Choroid plexus epithelial cell (primary cell): Measurements from ENCODE around the gene GGT5.
"Not testable (repeated sequence)": the region's sequence is repeated elsewhere in the genome, so short reads cannot be mapped to it uniquely, and the experiment has no call there.

Experiments
- DNase-seq: peaks from one replicate; pipeline ENCODE4 v3.0.0-alpha.2; 2010; ENCODE audit warnings: low read depth
- H3K4me3 ChIP-seq: 2 replicates; pipeline ENCODE4 v1.5.1; 2011; ENCODE audit warnings: low read depth, mild to moderate bottlenecking, control low read depth, low read length, moderate library complexity
- CTCF ChIP-seq: conservative IDR thresholded peaks from 2 replicates; pipeline ENCODE4 v1.5.1; 2011; ENCODE audit warnings: low read depth, mild to moderate bottlenecking, control low read depth, inconsistent platforms, low read length, moderate library complexity

The GGT5 gene

GRCh38 chr22:24216541-24217209 lies 28.2 kb downstream of the GGT5 start:
- TF ChIP-seq CTCF = no peak
- no peak overlapping the region for H3K4me3 ChIP-seq
- no peak for DNase-seq

GRCh38 chr22:24214467-24215285 lies 30.2 kb downstream of the GGT5 start:
- no peak for TF ChIP-seq CTCF
- DNase-seq = no peak
- no peak overlapping the region for H3K4me3 ChIP-seq

- not testable (repeated sequence) for DNase-seq, H3K4me3 ChIP-seq
Observed at GRCh38 chr22:24213111-24213510, 31.8 kb downstream of the GGT5 start.

- H3K4me3 ChIP-seq, DNase-seq: not testable (repeated sequence)
Observed at GRCh38 chr22:24211716-24212115, 33.2 kb downstream of the GGT5 start.

- DNase-seq, H3K4me3 ChIP-seq: not testable (repeated sequence)
Observed at GRCh38 chr22:24210409-24210808, 34.5 kb downstream of the GGT5 start.

- no peak for DNase-seq
- TF ChIP-seq CTCF = no peak
- no peak overlapping the region for H3K4me3 ChIP-seq
Observed at GRCh38 chr22:24209687-24210086, 35.2 kb downstream of the GGT5 start.

- no peak overlapping the region for H3K4me3 ChIP-seq
- no peak for TF ChIP-seq CTCF
- no peak for DNase-seq
Observed at GRCh38 chr22:24209016-24209415, 35.9 kb downstream of the GGT5 start.

GRCh38 chr22:24208012-24208749 lies 36.7 kb downstream of the GGT5 start:
- no peak for TF ChIP-seq CTCF
- no peak overlapping the region for H3K4me3 ChIP-seq
- DNase-seq = peak; percentile 98
